Right hindlimb (tissue), 1 donor: ENCODE results near the gene RIPK1.
"Not testable (repeated sequence)": the region's sequence is repeated elsewhere in the genome, so short reads cannot be mapped to it uniquely, and the experiment has no call there.

Source experiments
- DNase-seq: peaks from one replicate; pipeline ENCODE4 v3.0.0-alpha.2; 2018

RIPK1 gene

DNA sequence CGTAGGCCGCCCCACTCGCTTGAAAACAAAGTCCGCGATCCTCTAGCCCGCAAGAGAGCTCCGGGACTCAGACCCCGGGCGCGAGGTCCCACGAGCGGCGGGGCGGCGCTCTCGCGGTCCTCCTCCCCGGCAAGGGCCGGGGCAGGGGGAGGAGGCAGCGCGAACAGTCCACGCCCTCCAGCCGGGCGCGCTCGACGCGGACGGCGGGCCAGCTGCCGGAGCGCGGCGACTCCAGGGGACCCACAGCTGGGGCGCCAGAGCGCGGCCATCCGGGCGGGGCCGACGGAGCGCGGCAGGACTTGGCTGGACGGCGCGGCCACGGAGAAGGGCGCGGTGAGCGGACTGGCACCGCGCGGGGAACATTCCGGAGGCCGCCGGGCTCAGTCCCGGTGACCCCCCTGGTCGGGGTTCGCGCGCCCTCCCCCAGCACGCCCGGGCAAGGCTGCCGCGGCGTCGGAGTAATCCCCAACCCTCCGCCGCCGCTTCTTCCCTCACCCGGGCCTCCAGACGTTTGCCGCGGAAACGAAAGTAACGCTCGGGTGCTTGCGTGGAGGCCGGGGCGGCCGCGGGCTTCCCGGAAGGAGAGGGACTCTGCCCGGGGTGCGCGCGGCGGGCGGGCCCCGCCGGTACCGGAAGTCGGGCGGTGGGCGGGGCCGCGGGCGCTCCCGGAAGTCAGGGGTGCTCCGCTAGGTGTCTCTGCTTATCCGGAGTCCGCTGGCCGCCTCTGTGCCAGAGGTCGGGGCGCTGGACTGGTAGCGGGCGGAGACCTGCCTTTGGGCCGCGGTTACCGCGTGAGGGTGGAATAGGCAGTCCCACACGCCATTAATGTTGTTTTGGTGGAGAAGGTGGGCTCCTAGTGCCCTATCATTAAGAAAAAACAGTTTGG lies at the start of gene RIPK1:
Gene RIPK1 (plus strand): TSS at position 166 of the 886 bp plus-strand sequence. CDS start 8,330 bp downstream, outside the sequence.
- peak; percentile 95 for DNase-seq

DNA sequence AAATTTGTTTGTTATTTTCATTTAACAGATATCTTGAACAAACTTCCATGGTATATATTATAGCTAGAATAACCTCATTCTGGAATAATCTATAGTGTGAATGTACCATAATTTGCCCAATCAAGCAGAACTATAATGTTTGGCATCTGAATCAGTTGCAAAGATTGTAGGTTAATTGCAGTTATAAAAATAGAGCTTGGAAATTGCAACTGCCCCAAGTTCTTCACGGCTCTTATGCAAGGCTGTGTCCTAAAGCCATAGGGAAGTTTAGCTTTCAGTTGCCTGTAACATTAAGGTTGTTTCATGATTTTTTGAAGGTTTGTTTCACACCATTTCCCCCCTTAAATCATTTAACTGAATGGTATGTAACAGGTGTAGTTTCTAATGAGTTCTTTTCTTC lies 49.2 kb upstream of the RIPK1 start:
- no peak for DNase-seq

DNA sequence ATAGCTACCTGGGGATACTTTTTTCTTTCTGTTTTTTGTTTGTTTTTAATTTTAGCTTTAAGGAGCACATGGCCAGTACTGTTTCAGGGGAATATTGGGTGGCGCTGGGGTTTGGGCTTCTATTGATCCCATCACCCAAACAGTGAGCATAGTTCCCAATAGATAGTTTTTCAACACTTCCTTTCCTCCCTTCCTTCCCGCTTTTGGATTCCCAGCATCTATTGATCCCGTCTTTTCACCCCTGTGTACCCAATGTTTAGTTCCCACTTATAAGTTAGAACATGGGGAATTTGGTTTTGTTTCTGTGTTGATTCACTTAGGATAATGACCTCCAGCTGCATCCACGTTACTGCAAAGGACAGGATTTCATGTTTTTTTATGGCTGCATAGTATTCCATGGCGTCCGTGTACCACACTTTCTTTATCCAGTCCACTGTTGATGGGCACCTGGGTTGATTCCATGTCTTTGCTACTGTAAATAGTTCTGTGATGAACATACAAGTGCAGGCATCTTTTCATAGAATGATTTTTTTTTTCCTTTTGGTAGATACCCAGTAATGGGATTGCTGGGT lies 48.5 kb upstream of the RIPK1 start:
- no peak for DNase-seq

DNA sequence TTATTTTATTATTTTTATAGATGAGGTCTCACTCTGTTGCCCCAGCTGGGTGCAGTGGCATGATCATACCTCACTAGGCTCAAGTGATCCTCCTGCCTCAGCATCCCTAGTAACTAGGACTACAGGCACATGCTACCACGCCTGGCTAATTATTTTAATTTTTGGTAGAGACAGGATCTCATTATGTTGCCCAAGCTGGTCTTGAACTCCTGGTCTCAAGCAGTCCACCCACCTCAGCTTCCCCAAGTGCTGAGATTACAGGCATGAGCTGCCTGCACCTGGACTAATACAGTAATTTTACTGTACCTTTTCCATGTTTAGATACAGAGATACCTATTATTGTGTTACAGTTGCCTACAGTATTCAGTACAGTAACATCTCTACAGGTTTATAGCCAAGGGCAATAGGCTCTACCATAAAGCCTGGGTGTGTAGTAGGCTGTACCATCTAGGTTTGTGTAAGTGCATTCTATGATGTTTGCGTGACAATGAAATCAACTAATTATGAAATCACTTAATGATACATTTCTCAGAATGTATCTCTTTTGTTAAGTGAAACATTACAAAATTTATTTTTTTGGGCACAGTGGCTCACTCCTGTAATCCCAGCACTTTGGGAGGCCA lies 47.2 kb upstream of the RIPK1 start:
- not testable (repeated sequence) for DNase-seq

DNA sequence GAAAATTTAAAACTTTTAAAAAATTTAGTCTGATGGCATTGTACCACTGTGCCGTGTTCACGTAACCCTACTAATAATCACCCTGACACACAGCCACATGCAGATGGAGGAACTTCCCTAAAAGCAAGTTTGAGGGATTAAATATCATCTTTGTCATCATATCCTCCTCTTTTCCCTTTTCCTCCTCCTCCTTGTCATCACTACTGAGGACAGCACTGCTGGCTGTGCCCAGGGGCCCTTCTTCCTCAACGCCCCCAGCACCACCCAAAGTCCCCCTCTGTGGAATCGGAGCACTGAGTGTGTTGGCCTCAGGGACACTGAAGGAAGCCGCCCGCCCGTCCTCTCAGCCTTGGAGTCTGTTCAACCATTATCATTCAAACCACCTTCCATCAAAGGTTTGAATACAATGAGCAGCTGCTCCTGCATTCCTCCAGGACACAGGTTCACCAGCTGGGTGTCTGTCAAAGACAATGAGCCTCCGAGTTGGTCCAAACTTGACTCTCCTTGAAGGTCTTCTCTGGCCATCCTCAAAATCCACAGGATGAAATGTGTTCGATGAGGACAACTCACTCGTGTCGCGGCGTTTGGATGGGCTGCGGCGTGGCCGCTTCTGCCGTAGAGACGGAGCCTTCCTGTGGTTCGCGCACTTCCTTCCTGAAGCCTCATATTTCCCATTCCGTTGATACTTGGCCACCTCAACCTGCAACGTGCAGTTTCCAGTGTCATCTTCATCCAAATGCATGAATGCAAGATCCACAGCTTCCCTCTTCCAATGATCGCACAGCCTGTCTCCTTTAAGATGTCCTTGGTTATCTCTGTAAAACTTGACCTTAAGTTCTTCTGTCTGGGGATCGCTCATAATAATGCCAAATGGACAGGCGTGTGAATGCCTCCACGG lies 45.3 kb upstream of the RIPK1 start:
- DNase-seq, result no peak

DNA sequence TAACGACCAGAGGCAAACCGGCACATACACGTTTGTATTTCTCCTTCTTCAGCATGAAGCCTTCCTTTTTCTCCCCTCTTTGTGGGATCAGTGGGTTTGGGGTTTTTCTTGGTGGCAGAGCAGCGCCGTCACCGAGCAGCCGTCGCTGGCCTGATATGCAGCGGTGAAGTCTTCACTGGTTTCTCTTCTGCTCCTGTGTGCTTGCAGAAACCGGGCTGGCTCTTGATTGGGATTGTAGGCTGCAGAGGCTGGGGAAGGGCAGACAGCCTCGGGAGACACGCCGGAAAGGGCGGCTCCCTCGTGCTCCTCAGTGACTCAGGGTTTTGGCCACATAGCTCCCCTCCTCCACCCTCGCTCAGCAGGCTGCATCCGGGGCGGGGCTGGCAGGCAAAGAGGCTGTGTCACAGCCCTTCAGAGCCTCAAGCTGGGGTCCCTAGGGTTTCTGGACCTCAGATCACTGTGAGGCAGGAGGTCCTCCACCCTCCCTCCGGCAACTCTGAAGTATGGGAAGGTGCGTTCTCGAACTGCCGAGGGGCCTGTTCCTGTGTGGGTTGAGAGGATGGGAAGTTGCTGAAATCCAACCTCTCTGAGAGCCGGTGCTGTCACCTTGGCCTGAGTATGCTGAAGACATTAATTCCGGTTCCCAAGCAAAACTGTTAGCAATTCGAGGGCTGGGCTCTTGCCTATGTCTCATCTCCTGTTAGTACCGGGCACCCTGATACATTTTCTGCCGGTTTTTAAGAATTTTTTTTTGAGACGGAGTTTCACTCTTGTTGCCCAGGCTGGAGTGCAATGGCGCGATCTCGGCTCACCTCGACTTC lies 44.4 kb upstream of the RIPK1 start:
- peak; percentile 86 for DNase-seq

DNA sequence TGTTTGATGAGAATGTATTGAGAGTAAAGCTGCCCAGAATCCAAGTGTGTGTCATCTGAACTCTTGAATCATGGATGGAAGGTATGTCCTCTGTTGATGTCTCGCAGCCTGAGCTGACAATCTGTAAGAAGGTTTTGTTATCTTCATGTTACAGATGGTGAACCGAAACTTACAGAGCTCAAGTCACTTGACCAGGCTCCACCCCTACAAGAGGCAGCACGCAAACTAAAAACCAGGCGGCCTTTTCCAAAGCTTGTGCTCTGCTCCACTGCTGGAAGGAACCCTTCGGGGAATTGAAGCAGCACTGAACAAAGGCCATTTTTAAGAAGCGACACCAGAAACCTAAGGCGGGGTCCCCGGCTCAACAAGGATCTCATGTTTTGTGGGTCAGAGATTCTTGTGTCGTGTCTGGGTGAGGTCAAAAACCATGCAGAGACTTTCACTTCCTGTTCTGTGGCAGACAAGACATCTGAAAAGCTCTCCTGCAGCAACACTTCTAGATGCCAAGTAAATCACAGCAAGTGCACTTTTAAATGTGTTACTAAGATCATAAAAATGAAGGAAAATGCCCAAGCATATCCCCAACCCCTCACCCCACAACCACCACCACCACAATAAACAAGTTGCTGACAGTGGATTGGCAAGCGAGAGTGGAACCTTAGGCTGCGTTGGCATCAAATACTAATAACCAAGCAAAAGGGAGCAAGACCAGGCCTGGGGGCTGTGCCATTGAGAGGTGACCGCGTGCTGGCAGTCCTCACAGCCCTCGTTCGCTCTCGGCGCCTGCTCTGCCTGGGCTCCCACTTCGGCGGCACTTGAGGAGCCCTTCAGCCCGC lies 41.3 kb upstream of the RIPK1 start:
- DNase-seq, result peak; percentile 22

DNA sequence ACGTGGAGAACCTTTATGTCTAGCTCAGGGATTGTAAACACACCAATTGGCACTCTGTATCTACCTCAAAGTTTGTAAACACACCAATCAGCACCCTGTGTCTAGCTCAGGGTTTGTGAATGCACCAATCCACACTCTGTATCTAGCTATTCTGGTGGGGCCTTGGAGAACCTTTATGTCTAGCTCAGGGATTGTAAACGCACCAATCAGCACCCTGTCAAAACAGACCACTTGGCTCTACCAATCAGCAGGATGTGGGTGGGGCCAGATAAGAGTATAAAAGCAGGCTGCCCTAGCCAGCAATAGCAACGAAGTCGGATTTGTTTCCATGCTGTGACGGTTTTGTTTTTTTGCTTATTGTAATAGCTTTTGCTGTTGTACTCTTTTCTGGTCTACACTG lies 40.1 kb upstream of the RIPK1 start:
- not testable (repeated sequence) for DNase-seq

DNA sequence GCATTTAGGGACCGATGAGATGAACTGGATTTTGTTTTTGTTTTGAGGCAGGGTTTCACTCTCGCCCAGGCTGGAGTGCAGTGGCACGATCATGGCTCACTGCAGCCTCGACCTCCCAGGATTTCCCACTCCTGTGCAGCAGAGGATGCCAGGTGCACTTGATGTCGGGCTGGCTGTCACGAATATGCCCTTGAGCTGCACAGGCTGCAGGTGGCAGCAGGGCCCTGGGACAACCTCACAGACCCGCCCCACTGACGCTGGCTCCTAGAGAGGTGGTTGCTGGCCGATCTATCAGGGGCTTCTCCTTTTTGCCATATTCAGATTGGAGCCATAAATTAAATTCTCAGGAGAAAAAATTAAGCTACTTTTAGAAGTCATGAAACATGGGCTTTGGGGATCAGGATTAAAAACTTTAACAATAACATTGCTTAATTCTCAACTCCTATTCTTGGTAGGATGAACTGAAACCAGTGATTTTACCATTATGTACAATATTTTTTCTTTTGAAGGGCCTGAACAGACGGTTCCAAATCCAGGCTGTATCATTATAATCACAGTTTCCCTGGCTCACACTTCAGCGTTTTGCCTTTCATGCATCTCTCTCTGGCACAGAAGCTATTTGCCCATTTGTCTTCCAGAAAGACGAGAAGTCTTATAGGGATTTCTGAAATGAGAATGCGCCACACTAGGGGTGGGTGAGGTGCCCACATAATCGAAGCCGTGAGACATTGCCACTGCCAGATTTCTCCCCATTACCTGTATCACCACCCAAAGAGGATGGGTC lies 36.2 kb upstream of the RIPK1 start:
- no peak for DNase-seq

DNA sequence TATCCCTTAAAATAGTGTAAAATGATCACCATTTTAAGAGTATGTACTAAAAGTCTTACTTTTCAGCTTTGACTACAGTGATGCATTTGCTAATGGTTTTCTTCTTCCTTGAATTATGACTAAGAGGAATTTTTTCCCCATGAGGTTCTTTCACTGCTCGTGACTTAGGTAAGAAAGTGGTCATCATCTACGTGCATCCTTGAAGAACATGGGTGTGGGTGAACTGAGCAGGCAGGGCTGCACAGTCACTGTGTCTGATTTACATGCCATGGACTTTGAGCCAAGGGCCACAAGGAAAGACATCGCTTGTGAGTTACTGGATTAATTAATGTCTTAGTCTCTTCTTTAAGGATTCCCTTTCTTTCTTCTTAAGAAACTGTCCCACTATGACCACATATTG lies 35.3 kb upstream of the RIPK1 start:
- DNase-seq, result no peak

DNA sequence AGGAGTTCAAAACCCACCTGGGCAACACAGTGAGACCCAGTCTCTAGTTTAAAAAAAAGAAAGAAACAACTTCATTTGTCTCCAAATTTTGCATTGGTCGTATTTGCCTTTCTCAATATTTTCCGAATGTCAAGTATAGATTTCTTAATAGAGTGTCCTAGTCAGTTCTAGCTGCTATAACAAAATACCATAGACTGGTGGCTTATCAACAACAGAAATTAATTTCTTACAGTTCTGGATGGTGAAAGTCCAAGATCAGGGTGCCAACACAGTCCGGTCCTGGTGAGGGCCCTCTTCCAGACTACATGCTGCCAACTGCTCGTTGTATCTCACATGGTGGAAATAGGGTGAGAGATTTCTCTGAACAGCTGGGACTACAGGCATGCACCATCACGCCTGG lies 34.6 kb upstream of the RIPK1 start:
- DNase-seq, result no peak

DNA sequence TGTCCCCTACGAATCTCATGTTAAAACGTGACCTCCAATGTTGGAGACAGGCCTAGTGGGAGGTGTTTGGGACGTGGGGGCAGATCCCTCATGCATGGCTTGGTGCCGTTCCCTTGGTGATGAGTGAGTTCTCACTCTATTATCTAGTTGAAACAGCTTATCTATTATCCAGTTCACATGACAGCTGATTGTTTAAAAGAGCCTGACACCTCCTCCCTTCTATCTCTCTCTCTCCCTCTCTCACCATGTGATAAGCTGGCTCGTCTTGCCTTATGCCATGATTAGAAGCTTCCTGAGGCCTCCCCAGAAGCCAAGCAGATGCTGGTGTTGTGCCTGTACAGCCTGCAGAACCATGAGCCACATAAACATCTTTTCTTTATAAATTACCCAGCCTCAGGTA lies 32.9 kb upstream of the RIPK1 start:
- DNase-seq, result no peak

DNA sequence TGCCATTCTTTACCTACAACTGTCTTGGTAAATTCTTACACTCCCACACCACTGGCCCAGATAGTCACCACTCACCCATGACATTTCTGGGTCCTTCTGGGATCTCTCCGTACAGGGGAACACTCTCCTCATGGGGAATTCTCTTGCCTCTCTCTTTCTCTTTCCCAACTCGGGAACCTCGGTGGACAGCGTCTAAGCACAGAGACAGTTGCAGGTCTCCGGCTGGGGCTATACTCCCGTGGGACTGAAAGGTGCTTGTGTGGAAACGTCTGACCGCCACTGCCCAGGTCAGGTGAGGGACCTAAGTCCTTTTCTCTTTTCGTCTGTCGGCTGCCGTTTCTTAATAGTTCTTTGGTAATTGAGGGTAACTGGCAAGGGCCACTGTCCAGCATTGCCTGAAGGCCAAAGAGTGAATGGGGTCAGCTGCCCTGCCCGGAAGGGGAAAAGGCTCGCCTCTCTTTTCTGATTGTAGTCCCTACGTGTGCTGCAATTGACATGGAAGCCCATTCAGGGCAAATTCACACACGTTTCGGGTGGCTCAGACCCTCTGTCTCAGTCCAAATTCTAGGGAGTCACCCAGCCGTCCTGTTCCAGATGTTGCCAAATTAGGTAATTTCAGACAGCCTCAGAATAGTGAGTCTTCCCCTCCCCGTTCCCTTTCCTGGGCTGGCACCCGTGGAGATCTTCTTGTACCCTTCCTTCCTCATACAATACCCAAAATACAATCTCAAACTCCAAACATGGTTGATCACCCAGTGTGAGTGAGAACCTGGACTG lies 31.2 kb upstream of the RIPK1 start:
- DNase-seq, result no peak

DNA sequence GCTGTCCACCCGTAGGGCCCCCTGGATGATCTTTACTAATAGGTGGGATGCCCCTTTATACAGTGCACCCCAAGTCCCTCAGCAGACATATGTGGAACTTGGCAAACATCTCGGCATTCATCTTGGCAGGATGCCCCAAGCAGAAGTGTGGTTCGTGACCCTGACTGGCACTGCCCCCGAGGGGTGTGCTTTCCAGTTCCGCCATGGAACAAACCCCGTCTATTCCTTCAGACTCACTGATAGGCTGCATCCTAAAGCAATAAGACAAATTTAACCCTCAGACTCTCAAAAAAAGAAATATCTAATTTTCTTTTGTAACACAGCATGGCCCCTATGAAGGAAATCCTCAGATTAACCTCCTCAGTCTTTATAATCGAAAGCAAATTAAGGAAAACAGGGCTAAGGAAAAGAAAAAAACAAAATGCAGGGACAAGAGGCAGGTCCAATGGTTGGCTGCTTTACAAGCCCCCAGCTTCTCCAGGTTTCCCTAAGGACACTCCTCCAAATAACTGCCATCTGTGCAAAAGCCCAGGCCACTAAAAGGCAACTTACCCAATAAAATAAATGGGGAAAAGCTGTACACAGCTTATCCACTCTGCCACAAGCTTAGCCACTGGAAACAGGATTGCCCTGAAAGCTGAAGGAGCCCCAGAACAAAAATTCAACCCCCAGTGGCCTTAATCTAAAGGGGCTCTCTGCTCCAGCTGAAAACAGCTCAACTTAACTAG lies 30.5 kb upstream of the RIPK1 start:
- DNase-seq, result no peak

DNA sequence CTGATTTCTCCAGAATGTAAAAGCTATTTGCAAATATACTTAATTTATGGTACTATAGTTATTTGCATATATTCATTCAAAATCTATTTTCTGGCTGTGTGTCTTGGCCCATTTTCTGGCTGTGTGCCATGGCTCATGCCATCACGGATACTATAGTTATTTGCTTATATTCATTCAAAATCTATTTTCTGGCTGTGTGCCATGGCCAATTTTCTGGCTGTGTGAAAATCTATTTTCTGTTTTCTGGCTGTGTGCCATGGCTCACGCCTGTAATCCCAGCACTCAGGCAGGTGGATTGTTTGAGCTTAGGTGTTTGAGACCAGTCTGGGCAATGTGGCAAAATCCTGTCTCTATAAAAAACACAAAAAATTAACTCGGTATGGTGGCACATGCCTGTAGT lies 28.9 kb upstream of the RIPK1 start:
- no peak for DNase-seq

DNA sequence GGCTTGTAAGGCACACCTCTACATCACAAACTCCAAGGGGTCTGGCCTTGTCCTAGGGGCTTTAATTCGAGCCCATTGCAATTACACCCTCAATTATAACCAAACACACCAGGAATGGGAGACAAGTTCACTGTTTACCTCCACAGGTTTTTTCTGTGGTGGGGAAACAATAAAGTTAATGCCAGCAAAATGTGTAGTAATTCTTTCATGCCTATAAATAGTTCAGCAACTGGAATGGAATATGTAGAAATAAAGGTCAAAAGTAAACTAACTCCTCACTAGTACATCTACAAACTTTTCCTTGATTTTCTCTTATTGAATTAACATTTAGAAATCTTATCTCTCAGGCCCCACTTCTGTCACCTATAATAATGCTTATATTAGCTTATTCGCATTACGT lies 27.1 kb upstream of the RIPK1 start:
- no peak for DNase-seq

DNA sequence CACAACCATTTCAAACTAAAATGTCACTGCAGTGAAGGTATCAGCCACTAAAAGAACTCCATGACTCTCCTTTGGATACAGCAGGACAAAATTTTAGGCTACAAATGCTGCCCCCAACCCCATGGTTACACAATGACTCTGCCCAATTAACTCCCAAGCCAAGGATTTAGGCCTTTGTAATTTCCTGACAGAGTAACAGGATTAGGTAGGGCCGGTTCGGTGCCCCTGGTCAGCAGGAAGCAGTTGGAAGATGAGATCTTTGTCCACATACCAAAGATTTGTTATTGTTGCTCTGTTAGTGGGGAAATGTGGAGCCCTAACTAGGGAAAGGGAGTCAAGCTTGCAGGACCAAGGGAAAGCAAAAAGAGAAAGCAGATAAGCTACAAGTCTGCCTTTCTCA lies 26.7 kb upstream of the RIPK1 start:
- no peak for DNase-seq

DNA sequence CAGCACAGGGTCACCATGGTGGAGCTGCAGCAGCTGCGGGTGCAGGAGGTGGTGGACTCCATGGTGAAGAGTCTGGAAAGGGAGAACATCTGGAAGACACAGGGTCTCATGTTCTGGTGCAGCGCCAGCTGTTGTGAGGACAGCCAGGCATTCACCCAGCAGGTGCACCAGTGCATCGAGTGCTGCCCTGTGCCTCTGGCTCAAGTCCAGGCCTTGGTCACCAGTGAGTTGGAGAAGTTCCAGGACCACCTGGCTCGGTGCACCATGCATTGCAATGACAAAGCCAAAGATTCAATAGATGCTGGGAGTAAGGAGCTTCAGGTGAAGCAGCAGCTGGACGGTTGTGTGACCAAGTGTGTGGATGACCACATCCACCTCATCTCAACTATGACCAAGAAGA lies 22.9 kb upstream of the RIPK1 start:
- no peak for DNase-seq

DNA sequence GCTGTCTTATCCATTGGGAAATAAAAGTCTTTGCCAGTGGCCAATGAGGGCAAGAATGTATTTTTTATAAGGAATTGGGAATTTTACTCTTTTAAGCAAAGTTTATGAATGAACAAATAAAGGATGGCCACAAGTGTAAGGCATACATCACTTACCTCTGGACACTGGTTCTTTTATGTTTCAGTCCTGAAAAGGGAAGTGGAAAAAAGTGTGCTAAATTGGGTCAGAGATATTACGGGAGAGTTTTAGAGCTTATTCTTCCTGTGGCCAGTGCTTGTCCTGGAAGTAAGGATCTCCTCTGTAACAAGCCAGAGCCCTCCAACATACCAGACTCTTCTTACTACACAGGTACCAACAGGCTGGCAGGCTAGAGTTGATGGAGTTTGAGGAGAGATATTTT lies 22.5 kb upstream of the RIPK1 start:
- DNase-seq, result no peak
